ENCODE measurements around the gene PWWP2B.

DNA sequence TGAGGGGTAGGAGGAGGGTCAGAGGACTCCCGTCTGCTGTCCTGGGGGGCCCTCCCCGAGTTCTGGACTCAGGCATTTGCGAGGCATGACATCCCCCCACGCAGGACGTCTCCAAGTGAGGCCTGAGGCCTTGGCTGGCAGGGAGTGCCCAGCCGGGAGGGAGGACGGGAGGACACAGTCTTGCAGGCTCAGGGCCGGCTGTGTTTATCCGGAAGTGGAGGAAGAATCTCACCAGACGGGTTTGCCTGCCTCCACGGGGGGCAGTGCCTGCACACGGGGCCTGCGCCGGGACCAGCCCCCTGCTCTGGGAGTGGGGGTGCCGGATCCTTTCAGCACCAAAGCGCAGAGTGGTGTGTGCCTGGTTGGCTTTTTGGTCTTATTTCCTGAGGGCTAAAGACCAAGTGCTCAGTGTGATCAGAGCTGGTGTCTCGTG lies 10.9 kb downstream of the PWWP2B start:
- no peak for TF ChIP-seq EZH2phosphoT487 (conservative IDR thresholded peaks at IDR 0.05; ENCODE audit: low read length)
- TF ChIP-seq, protein P1, sequence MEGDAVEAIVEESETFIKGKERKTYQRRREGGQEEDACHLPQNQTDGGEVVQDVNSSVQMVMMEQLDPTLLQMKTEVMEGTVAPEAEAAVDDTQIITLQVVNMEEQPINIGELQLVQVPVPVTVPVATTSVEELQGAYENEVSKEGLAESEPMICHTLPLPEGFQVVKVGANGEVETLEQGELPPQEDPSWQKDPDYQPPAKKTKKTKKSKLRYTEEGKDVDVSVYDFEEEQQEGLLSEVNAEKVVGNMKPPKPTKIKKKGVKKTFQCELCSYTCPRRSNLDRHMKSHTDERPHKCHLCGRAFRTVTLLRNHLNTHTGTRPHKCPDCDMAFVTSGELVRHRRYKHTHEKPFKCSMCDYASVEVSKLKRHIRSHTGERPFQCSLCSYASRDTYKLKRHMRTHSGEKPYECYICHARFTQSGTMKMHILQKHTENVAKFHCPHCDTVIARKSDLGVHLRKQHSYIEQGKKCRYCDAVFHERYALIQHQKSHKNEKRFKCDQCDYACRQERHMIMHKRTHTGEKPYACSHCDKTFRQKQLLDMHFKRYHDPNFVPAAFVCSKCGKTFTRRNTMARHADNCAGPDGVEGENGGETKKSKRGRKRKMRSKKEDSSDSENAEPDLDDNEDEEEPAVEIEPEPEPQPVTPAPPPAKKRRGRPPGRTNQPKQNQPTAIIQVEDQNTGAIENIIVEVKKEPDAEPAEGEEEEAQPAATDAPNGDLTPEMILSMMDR (IDR thresholded peaks at IDR 0.05; ENCODE audit: insufficient read depth, low read length, poor library complexity, severe bottlenecking): no peak

All from SU-DHL-6 (cell line).